Activated CD8-positive, alpha-beta T cell treated with anti-CD3 and anti-CD28 coated beads for 36 hours (primary cell): ENCODE measurements around the gene COX6B2. TPM values are rescaled to one million over a fixed set of nuclear protein-coding genes. Genes with fewer than 3 reads are reported as not detected.
A peak's percentile ranks its signal among the peaks of the same experiment; 100 is the strongest.

ENCODE experiments used
- ATAC-seq: fragments of 200-7000 bp; cut with Tn5 transposase; one replicate; pipeline ENCODE4 v1.10.0; 2021; ENCODE audit warnings: mild to moderate bottlenecking, moderate library complexity
- CTCF ChIA-PET: fragments of 350-600 bp; sonication (Branson Sonifier 250); formaldehyde crosslinking; loops from one replicate; lab custom pipeline; 2021; ENCODE audit warnings: antibody characterized with exemption; lab: Charles Lee
- POLR2A ChIA-PET: fragments of 350-600 bp; sonication (Branson Sonifier 250); formaldehyde crosslinking; loops from one replicate; lab custom pipeline; 2021; ENCODE audit warnings: antibody characterized with exemption; lab: Charles Lee
- DNase-seq: peaks from one replicate; pipeline ENCODE4 v3.0.0-alpha.2; 2020
- H3K27ac Mint-ChIP-seq: one replicate; pipeline ENCODE4 v1.8.0; 2021; ENCODE audit warnings: mild to moderate bottlenecking, mixed read lengths
- H3K27me3 Mint-ChIP-seq: one replicate; pipeline ENCODE4 v1.8.0; 2021; ENCODE audit warnings: mixed read lengths
- H3K36me3 Mint-ChIP-seq: one replicate; pipeline ENCODE4 v1.8.0; 2021; ENCODE audit warnings: low read depth, mixed read lengths
- H3K4me1 Mint-ChIP-seq: one replicate; pipeline ENCODE4 v1.8.0; 2021; ENCODE audit warnings: low read depth, mixed read lengths
- H3K4me3 Mint-ChIP-seq: one replicate; pipeline ENCODE4 v1.8.0; 2021; ENCODE audit warnings: mild to moderate bottlenecking, moderate library complexity, mixed read lengths
- H3K9me3 Mint-ChIP-seq: one replicate; pipeline ENCODE4 v1.8.0; 2021; ENCODE audit warnings: mixed read lengths
- intact Hi-C: fragments of 100-400 bp; cut with micrococcal nuclease; formaldehyde crosslinking; loops from one replicate; pipeline ENCODE4 v1.10.0; 2022
- total RNA-seq, 2 experiments: library from RNA; stranded (reverse); gene quantifications; one replicate each; pipeline ENCODE4 v1.2.3, GENCODE V29; 2021
- TF ChIP-seq, protein P1 (sequence below): fragments of 200-600 bp; IDR thresholded peaks from one replicate; pipeline ENCODE4 v1.8.0; 2022; ENCODE audit warnings: antibody characterized with exemption, mild to moderate bottlenecking

Gene COX6B2
- total RNA-seq, 2 experiments from 2014 or later: not detected

DNA sequence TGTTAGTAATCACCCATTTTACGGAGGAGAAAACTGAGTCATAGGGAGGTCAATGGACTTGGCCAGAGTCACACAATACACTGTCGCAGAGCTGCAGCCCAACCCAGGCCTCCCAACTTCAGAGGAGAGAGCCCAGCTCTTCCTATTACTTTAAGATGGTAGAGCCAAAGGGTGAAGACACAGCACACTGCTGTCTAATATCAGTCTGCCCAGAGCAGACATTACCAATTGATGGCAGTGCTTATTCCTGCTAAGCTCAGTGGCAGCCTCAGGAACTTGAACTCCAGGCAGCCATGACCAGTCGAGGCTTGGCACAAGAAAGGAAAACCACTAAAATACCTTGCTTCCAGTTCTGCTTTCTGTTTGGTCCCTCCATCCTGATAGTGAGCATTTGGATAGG lies 47.8 kb downstream of the COX6B2 start:
- no peak for DNase-seq
- TF ChIP-seq, protein P1, sequence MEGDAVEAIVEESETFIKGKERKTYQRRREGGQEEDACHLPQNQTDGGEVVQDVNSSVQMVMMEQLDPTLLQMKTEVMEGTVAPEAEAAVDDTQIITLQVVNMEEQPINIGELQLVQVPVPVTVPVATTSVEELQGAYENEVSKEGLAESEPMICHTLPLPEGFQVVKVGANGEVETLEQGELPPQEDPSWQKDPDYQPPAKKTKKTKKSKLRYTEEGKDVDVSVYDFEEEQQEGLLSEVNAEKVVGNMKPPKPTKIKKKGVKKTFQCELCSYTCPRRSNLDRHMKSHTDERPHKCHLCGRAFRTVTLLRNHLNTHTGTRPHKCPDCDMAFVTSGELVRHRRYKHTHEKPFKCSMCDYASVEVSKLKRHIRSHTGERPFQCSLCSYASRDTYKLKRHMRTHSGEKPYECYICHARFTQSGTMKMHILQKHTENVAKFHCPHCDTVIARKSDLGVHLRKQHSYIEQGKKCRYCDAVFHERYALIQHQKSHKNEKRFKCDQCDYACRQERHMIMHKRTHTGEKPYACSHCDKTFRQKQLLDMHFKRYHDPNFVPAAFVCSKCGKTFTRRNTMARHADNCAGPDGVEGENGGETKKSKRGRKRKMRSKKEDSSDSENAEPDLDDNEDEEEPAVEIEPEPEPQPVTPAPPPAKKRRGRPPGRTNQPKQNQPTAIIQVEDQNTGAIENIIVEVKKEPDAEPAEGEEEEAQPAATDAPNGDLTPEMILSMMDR: no peak
- H3K9me3 Mint-ChIP-seq: no peaks in the 10 kb centered on the region
- intact Hi-C loops: no loop called here
- H3K4me1 Mint-ChIP-seq: peaks cover 6% of the 10 kb centered on the region
- no peak for ATAC-seq
- no peak overlapping the region for H3K4me3 Mint-ChIP-seq
- ChIA-PET POLR2A (interaction anchor here (0.9 kb wide), 1 partner anchor 51 kb away, joined by 5 read pairs; no protein-coding TSS in a partner anchor), CTCF (no interaction called here)
- peaks cover 2% of the 10 kb centered on the region for H3K36me3 Mint-ChIP-seq
- H3K27ac Mint-ChIP-seq: no peak overlapping the region
- no peaks in the 10 kb centered on the region for H3K27me3 Mint-ChIP-seq

DNA sequence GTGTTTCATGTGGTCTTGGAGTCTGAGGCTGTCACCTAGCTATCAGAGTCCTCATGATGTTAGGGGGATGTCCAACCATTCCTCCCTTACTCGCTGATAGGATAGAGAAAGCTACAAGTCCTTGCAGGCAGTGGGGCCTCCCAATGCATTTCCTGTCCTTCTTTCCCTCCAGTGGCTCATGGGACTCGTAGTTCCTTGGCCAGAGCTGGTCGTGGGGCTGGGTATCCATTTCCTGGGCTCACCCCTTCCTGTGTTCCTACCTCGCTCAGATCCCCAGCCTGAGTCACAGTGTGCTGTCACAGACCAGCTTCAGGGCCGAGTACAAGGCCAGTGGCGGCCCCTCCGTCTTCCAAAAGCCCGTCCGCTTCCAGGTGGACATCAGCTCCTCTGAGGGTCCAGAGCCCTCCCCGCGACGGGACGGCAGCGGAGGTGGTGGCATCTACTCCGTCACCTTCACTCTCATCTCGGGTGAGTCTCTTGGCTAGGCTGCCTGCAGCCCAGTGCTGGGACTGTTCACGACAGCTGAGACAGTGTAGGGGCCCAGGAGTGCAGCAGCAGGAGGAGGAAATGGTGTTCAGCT lies 48.4 kb downstream of the COX6B2 start:
- DNase-seq (no peak), ATAC-seq (no peak)
- ChIA-PET CTCF (interaction anchor here (1.1 kb wide), 1 partner anchor 33 kb away, joined by 3 read pairs; the partner anchor contains the start of gene KMT5C), POLR2A (interaction anchor here (0.9 kb wide), 1 partner anchor 50 kb away, joined by 5 read pairs; no protein-coding TSS in a partner anchor)
- Mint-ChIP-seq H3K9me3 (no peaks in the 10 kb centered on the region), H3K27me3 (no peaks in the 10 kb centered on the region), H3K4me3 (no peak overlapping the region), H3K4me1 (peaks cover 8% of the 10 kb centered on the region), H3K36me3 (peaks cover 2% of the 10 kb centered on the region), H3K27ac (no peak overlapping the region)
- TF ChIP-seq, protein P1: no peak
- intact Hi-C loops: no loop called here

DNA sequence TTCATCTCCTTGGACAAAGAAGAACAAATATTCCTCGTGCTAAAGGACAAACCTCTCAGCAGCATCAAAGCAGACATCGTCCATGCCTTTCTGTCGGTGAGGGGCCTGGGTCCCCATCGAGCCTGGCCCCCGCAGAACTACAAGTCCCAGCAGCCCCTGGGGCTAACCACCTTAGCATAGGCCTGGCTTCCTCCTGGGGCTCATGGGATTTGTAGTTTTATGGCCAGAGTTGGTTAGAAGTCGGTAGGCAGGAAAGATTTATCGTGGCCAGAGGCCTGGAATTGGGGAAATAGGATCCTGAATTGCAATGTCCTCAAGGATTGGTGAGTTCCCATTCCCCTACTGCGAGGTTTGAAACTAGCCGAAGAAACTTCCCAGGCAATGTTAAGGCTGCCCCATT lies 49.0 kb downstream of the COX6B2 start:
- CTCF ChIA-PET: interaction anchor here (1.1 kb wide), 1 partner anchor 34 kb away, joined by 3 read pairs; the partner anchor contains the start of gene KMT5C
- Mint-ChIP-seq H3K4me3 (no peak overlapping the region), H3K36me3 (peaks cover 2% of the 10 kb centered on the region), H3K27ac (no peak overlapping the region), H3K4me1 (peaks cover 8% of the 10 kb centered on the region), H3K9me3 (no peaks in the 10 kb centered on the region), H3K27me3 (no peaks in the 10 kb centered on the region)
- ATAC-seq (peak; percentile 63), DNase-seq (peak; percentile 75)
- intact Hi-C loops: no loop called here
- TF ChIP-seq, protein P1: no peak
- POLR2A ChIA-PET: no interaction called here

DNA sequence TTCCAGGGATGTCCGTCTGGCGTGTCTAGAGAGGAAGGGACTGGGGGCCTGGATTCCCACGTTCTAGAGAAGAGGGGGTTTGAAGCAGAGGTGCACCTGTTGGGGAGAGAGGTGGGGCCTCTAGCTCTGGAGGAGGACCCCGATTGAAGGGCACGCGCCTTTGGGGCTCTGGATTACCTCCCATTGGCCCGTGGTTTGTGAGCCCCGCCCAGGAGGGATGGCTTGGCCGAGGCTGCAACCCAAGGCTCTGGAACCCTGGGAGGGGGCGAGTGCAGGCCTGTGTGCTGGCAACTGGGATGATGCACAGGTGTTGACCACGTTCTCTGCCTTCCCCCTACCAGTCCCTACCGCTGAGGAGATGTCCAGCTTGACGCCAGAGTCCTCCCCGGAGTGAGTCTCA lies 49.5 kb downstream of the COX6B2 start:
- Mint-ChIP-seq H3K4me1 (peaks cover 8% of the 10 kb centered on the region), H3K27ac (no peak overlapping the region), H3K9me3 (no peaks in the 10 kb centered on the region), H3K4me3 (no peak overlapping the region), H3K36me3 (peaks cover 2% of the 10 kb centered on the region), H3K27me3 (no peaks in the 10 kb centered on the region)
- TF ChIP-seq, protein P1: no peak
- DNase-seq (no peak), ATAC-seq (no peak)
- POLR2A ChIA-PET: interaction anchor here (0.8 to 1.0 kb wide), 2 partner anchors 33 to 79 kb away, joined by 3 read pairs; partner anchors contain the start of gene TMEM238
- CTCF ChIA-PET: no interaction called here
- intact Hi-C loops: loop anchor here (5.0 kb wide), 1 partner anchor 77 kb away; the partner anchor contains the start of gene TMEM238
